Measurements from ENCODE around the gene SERPINB1.

SERPINB1 gene

DNA sequence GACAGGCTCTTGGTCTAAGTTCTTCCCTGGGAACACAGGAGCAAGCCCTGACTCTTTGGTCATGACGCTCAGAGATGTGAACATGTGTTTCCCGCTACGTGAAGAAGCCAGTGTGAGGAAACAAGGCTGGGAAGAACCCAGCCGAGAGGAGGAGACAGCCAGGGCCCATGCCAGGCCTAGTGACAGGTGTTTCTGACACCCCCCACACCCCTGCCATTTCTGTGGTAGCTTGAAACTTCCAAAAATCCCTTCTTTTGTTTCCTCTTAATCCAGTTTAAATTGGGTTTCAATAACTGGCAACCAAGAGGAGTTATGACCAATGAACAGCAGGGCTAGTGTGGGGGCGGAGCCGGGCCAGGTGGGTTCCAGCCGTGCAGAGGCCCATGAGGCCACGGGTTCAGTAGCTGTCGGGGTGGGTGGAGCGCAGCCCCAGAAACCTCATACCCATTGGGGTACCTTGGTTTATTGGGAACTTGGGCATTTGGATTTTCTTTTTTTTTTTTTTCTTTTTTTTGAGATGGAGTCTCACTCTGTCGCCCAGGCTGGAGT, 43.0 kb downstream of the SERPINB1 start:
- H3K9ac ChIP-seq (ENCODE audit: low read length) = no peak overlapping the region
- DNase-seq (ENCODE audit: low read depth) = no peak
- H3K36me3 ChIP-seq (ENCODE audit: control insufficient read depth, insufficient read depth, low read length, severe bottlenecking) = no peaks in the 10 kb centered on the region
- no peaks in the 10 kb centered on the region for H3K27me3 ChIP-seq (replicated peaks; ENCODE audit: control insufficient read depth, insufficient read depth, low read length)
- H3K9me3 ChIP-seq (ENCODE audit: control insufficient read depth, low read length) = no peaks in the 10 kb centered on the region
- H3K4me1 ChIP-seq (ENCODE audit: control insufficient read depth, insufficient read depth, low read length) = peaks cover 16% of the 10 kb centered on the region
- H3K4me3 ChIP-seq (ENCODE audit: low read length) = no peak overlapping the region

DNA sequence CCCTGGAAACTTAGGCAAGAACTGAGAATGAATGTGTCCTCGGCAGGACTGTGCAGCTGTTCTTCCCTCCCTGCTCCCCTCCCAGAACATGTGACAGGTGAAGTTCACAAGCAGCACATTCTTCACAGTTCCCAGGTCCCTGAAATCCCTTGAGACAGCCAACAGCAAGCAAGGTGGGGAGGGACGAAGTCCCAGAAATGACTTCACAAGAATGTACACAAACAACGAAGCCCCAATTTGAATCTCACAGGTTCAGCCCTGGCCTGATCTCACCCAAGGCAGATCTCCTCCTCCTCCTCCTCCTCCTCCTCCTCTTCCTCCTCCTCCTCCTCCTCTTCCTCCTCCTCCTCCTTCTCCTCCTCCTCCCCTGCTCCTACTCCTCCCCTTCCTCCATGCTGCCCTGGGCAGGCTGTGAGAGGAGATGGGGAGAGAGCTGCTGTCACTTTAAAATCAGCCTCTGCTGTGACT, 44.1 kb downstream of the SERPINB1 start:
- DNase-seq (ENCODE audit: low read depth) = no peak
- Histone ChIP-seq H3K27me3 (replicated peaks; ENCODE audit: control insufficient read depth, insufficient read depth, low read length) (no peaks in the 10 kb centered on the region), H3K36me3 (ENCODE audit: control insufficient read depth, insufficient read depth, low read length, severe bottlenecking) (no peaks in the 10 kb centered on the region), H3K4me3 (ENCODE audit: low read length) (no peak overlapping the region), H3K4me1 (ENCODE audit: control insufficient read depth, insufficient read depth, low read length) (peaks cover 17% of the 10 kb centered on the region), H3K9me3 (ENCODE audit: control insufficient read depth, low read length) (no peaks in the 10 kb centered on the region), H3K9ac (ENCODE audit: low read length) (no peak overlapping the region)

DNA sequence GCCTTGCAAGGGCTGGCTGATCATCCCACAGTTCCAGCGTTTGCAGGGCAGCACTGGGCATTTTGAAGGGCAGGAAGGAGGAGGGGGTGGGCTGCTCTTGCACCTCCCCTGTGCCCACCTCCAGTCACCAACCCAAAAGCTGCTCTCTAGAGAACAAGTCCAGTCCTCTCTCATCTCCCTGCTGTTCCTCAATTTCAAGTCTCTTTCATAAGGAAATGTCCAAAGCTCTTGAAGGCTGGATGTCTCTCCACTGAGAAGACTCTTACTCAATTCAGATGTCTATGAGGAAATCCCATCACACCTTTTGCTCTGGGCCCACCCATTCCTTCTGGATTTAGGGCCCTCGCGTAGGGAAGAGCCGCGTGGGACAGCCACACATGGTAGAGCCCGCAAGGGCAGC, 44.8 kb downstream of the SERPINB1 start:
- Histone ChIP-seq H3K9me3 (ENCODE audit: control insufficient read depth, low read length) (no peaks in the 10 kb centered on the region), H3K4me3 (ENCODE audit: low read length) (no peak overlapping the region), H3K27me3 (replicated peaks; ENCODE audit: control insufficient read depth, insufficient read depth, low read length) (no peaks in the 10 kb centered on the region), H3K9ac (ENCODE audit: low read length) (no peak overlapping the region), H3K4me1 (ENCODE audit: control insufficient read depth, insufficient read depth, low read length) (peaks cover 17% of the 10 kb centered on the region), H3K36me3 (ENCODE audit: control insufficient read depth, insufficient read depth, low read length, severe bottlenecking) (no peaks in the 10 kb centered on the region)
- no peak for DNase-seq (ENCODE audit: low read depth)

DNA sequence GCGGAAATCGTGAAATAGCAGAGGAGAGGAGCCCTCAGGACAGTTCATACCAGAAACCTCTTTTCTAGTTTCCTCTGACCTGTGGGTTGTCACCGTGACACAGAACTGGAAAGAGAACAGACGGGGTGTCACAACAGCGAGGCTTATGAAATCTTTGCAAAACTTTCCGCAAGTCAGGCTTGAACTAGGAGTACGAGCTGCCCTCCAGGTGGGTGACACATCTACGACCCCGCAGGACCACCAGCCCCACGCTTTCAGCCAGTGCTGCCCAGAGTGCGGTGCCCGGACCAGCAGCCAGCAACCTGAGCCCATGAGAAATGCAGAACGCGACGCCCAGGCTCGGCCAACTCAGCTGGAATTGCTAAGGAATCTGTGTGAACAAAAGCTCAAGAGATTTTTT, 45.7 kb downstream of the SERPINB1 start:
- no peak for DNase-seq (ENCODE audit: low read depth)
- no peak overlapping the region for H3K9ac ChIP-seq (ENCODE audit: low read length)

DNA sequence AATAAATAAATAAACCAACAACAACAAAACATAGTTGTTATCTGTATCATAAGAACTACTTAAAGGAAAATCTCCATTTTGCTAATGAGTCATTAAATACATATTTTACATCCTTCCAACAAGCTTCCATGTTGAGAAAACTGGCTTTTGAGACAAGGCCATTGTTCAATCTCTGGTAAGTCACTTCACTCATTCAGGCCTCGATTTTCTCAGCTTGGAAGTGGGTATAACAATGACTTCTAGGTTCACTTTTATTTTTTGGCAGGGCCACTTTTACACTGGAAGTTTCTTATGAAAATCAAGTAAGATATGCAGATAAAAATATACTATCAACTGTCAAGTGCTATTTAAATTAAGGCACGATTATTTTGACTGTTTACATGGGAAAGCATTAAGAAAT, 46.5 kb downstream of the SERPINB1 start:
- Histone ChIP-seq H3K36me3 (ENCODE audit: control insufficient read depth, insufficient read depth, low read length, severe bottlenecking) (no peaks in the 10 kb centered on the region), H3K9me3 (ENCODE audit: control insufficient read depth, low read length) (no peaks in the 10 kb centered on the region), H3K27me3 (replicated peaks; ENCODE audit: control insufficient read depth, insufficient read depth, low read length) (no peaks in the 10 kb centered on the region), H3K9ac (ENCODE audit: low read length) (no peak overlapping the region), H3K4me1 (ENCODE audit: control insufficient read depth, insufficient read depth, low read length) (peaks cover 32% of the 10 kb centered on the region), H3K4me3 (ENCODE audit: low read length) (no peak overlapping the region)
- DNase-seq (ENCODE audit: low read depth) = no peak

More for the DNA sequence above, 45.7 kb downstream of the SERPINB1 start:
- no peaks in the 10 kb centered on the region for H3K9me3 ChIP-seq (ENCODE audit: control insufficient read depth, low read length)
- H3K36me3 ChIP-seq (ENCODE audit: control insufficient read depth, insufficient read depth, low read length, severe bottlenecking) = no peaks in the 10 kb centered on the region
- no peak overlapping the region for H3K4me3 ChIP-seq (ENCODE audit: low read length)
- H3K27me3 ChIP-seq (replicated peaks; ENCODE audit: control insufficient read depth, insufficient read depth, low read length) = no peaks in the 10 kb centered on the region
- peaks cover 24% of the 10 kb centered on the region for H3K4me1 ChIP-seq (ENCODE audit: control insufficient read depth, insufficient read depth, low read length)

DNA sequence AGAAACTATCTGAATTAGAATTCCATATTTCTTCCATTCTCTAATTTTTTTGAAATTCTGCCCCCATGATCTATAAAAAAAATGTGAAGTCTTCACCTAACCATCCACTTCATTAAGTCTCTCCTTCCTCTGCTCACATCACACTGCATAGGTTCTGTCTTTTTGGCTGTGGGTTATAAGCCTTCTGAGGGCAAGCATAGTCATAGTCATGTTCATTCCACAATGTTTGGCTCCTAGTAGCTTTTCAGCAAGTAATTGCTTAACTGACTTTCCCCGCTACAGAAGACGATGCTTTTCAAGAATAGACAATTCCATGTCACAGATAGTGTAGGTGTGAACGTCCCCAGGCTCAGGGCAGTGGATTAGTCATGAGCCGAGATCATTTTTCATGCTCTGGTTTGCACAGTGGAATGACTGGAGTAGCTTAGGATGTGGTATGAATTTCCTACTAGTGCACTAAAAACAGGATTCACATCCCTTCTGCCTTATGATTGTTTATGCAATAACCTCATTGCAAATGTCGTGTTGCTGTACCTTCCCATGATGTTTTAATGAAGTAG, 47.4 kb downstream of the SERPINB1 start:
- peaks cover 35% of the 10 kb centered on the region for H3K4me1 ChIP-seq (ENCODE audit: control insufficient read depth, insufficient read depth, low read length)
- no peaks in the 10 kb centered on the region for H3K9me3 ChIP-seq (ENCODE audit: control insufficient read depth, low read length)
- no peaks in the 10 kb centered on the region for H3K36me3 ChIP-seq (ENCODE audit: control insufficient read depth, insufficient read depth, low read length, severe bottlenecking)
- no peak overlapping the region for H3K9ac ChIP-seq (ENCODE audit: low read length)
- no peak for DNase-seq (ENCODE audit: low read depth)
- no peaks in the 10 kb centered on the region for H3K27me3 ChIP-seq (replicated peaks; ENCODE audit: control insufficient read depth, insufficient read depth, low read length)
- no peak overlapping the region for H3K4me3 ChIP-seq (ENCODE audit: low read length)

DNA sequence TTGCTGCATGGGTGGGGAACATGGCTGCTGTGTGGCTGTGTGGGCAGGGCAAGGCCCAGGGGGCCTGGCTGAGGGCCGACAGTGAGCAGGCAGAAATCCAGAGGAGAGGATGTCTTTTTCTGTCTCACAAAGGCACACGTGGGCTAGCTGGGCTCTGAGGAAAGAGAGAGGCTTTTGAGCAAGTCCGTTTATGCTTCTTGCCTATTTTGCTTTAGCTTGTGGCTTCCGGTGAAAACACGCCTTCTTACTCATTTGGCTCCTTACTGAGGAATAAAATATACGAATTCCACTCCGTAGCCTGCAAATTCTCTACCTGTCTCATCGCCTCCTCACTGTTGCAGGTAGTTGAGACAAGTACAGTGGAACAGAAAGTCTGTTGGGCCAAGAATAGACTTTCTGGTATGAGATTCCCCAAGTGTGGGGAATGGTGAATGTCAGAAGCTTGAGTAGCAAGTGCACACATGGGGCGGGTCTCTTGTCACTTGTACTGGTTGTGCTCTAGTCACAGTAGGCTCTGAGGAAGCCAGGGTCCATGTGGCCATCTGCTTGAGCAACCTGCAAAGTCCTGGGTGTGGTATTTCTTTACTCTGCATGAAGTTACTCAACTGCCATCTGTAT, 48.0 kb downstream of the SERPINB1 start:
- DNase-seq (ENCODE audit: low read depth) = no peak
- no peaks in the 10 kb centered on the region for H3K36me3 ChIP-seq (ENCODE audit: control insufficient read depth, insufficient read depth, low read length, severe bottlenecking)
- H3K9ac ChIP-seq (ENCODE audit: low read length) = no peak overlapping the region
- no peaks in the 10 kb centered on the region for H3K9me3 ChIP-seq (ENCODE audit: control insufficient read depth, low read length)
- H3K4me1 ChIP-seq (ENCODE audit: control insufficient read depth, insufficient read depth, low read length) = peaks cover 40% of the 10 kb centered on the region
- H3K27me3 ChIP-seq (replicated peaks; ENCODE audit: control insufficient read depth, insufficient read depth, low read length) = no peaks in the 10 kb centered on the region
- no peak overlapping the region for H3K4me3 ChIP-seq (ENCODE audit: low read length)

DNA sequence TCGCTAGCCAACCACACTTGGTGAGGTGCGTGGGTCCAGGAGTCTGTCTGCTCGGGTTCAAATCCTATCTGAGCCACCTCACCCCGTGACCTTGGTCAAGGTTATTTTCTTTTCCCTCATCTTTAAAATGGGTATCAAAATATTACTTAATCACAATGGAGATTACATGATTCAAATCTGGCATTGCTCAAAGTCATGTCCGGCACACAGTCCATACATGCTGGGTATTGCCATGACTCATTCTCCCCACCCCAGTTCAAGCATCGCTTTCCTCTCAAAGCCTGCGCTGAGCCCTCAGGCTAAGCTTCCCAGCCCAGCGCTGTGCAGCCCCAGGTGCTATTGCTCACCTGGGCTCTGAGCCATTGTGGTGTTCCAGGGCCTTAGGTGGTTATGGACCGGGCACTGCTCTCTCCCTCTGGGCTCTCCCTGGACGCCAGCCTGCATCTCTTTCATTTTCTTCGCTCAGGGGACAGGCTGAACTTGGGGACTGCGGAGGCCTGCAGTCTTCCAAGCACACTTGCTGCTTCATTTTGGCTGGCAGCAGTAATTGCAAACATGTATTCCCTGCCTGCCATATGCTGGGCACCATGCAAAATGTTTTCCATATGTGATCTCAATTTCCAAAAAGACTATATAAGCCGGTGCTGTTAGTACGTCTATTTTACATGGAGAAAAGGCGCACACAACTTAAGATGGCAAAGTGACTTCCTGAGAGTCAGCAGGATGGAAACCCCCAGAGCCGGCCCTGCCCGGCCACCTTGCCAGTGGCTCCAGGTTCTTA, 49.1 kb downstream of the SERPINB1 start:
- Histone ChIP-seq H3K4me3 (ENCODE audit: low read length) (no peak overlapping the region), H3K9ac (ENCODE audit: low read length) (no peak overlapping the region), H3K27me3 (replicated peaks; ENCODE audit: control insufficient read depth, insufficient read depth, low read length) (no peaks in the 10 kb centered on the region), H3K4me1 (ENCODE audit: control insufficient read depth, insufficient read depth, low read length) (peaks cover 40% of the 10 kb centered on the region), H3K9me3 (ENCODE audit: control insufficient read depth, low read length) (no peaks in the 10 kb centered on the region), H3K36me3 (ENCODE audit: control insufficient read depth, insufficient read depth, low read length, severe bottlenecking) (no peaks in the 10 kb centered on the region)
- no peak for DNase-seq (ENCODE audit: low read depth)

DNA sequence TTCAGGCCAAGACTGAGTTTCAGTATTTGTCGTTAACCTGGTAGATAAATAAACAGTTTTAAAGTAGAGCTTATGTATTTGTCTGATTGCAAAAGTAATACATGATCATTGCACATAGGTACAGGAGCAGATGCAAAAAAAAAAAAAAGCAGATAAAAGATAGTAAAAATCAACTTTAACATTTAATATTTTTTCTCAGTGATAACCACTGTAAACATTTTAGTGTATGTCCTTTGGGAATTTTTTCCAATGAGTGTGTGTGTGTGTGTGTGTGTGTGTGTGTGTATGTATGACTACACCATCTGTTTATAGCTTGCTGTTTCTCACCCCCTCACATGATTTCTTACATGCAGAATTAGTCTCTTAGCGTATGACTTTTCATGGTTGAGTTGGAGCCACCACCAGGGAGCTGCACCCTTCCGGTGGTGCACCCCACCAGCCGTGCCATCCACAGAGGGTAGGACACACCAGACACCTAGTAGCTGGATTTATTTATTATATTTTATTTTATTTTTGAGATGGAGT, 50.2 kb downstream of the SERPINB1 start:
- H3K9me3 ChIP-seq (ENCODE audit: control insufficient read depth, low read length) = no peaks in the 10 kb centered on the region

DNA sequence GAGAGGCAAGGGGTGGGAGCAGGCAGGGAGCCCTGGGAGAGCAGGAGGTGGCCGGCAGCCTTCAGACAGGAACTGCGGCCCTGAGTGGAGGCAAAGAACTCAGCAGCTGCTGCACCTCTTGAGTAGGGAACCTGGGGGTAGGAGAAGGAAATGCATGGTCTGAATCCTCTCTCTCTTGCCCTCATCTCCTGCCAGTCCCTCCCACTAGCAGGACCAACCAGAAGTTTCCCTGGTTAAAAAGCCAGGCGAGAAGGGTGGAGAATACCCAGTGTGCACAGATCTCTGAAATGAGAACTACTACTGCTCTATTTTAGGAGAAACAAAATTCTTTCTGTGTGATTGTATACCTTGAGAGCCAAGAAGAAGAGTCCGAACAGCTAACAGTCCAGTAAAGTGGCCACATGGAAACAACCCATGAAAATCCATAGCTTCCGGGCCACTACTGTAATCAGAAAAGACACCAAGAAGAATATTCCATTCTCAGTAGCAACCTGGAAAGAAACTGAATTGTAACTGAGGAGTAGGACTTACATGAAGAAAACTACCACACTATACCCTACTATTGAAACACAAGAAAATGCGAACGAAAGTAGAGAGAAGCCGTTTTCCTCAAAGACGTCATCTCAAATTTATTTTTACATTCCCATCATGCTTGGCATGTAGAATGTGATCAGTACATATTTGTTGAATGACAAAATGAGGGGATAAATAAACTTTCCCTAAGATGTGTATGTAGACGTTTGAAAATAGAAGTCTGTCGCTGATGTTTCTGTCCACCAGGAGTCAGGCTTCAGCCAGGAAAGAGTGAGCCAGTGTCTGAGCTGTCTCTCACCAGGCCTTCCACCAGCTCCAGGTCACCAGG, 50.8 kb downstream of the SERPINB1 start:
- H3K9ac ChIP-seq (ENCODE audit: low read length) = peak overlapping the region; percentile 80
- no peaks in the 10 kb centered on the region for H3K36me3 ChIP-seq (ENCODE audit: control insufficient read depth, insufficient read depth, low read length, severe bottlenecking)
- H3K4me3 ChIP-seq (ENCODE audit: low read length) = peak overlapping the region; percentile 71
- peak; percentile 93 for DNase-seq (ENCODE audit: low read depth)
- no peaks in the 10 kb centered on the region for H3K9me3 ChIP-seq (ENCODE audit: control insufficient read depth, low read length)
- peaks cover 37% of the 10 kb centered on the region for H3K4me1 ChIP-seq (ENCODE audit: control insufficient read depth, insufficient read depth, low read length)
- no peaks in the 10 kb centered on the region for H3K27me3 ChIP-seq (replicated peaks; ENCODE audit: control insufficient read depth, insufficient read depth, low read length)

More for the DNA sequence above, 50.2 kb downstream of the SERPINB1 start:
- no peak for DNase-seq (ENCODE audit: low read depth)
- H3K4me3 ChIP-seq (ENCODE audit: low read length) = peak overlapping the region; percentile 71
- H3K9ac ChIP-seq (ENCODE audit: low read length) = peak overlapping the region; percentile 80
- H3K27me3 ChIP-seq (replicated peaks; ENCODE audit: control insufficient read depth, insufficient read depth, low read length) = no peaks in the 10 kb centered on the region
- no peaks in the 10 kb centered on the region for H3K36me3 ChIP-seq (ENCODE audit: control insufficient read depth, insufficient read depth, low read length, severe bottlenecking)
- H3K4me1 ChIP-seq (ENCODE audit: control insufficient read depth, insufficient read depth, low read length) = peaks cover 40% of the 10 kb centered on the region
